HG03521 (cell line): ENCODE results near the gene BCR.

Experiments
- ATAC-seq: cut with Tn5 transposase; IDR thresholded peaks from one replicate; pipeline ENCODE4 v1.9.1; 2021; ENCODE audit warnings: mild to moderate bottlenecking, moderate library complexity; ENCODE audit not compliant: unreplicated experiment

The BCR gene

GRCh38 chr22:23258826-23259170 lies 78.5 kb downstream of the BCR start:
- no peak for ATAC-seq

- ATAC-seq = no peak
Measured at GRCh38 chr22:23259916-23260644, 79.8 kb downstream of the BCR start.

GRCh38 chr22:23260645-23261581 lies 80.6 kb downstream of the BCR start:
- ATAC-seq = no peak

GRCh38 chr22:23261900-23262450 lies 81.7 kb downstream of the BCR start:
- no peak for ATAC-seq

- no peak for ATAC-seq
Measured at GRCh38 chr22:23262518-23263332, 82.4 kb downstream of the BCR start.

- ATAC-seq = no peak
Measured at GRCh38 chr22:23263651-23264555, 83.6 kb downstream of the BCR start.

- ATAC-seq = no peak
Measured at GRCh38 chr22:23264610-23265367, 84.5 kb downstream of the BCR start.

- ATAC-seq = no peak
Measured at GRCh38 chr22:23265368-23265700, 85.0 kb downstream of the BCR start.

GRCh38 chr22:23266780-23267179 lies 86.5 kb downstream of the BCR start:
- ATAC-seq = no peak

- no peak for ATAC-seq
Measured at GRCh38 chr22:23267226-23268043, 87.1 kb downstream of the BCR start.

- ATAC-seq = no peak
Measured at GRCh38 chr22:23268139-23268712, 87.9 kb downstream of the BCR start.

GRCh38 chr22:23268877-23269276 lies 88.6 kb downstream of the BCR start:
- no peak for ATAC-seq

GRCh38 chr22:23269441-23270211 lies 89.3 kb downstream of the BCR start:
- ATAC-seq = no peak

GRCh38 chr22:23270212-23270733 lies 90.0 kb downstream of the BCR start:
- no peak for ATAC-seq

- no peak for ATAC-seq
Measured at GRCh38 chr22:23270798-23271596, 90.7 kb downstream of the BCR start.

GRCh38 chr22:23271597-23271908 lies 91.2 kb downstream of the BCR start:
- no peak for ATAC-seq

GRCh38 chr22:23272371-23272770 lies 92.1 kb downstream of the BCR start:
- no peak for ATAC-seq
